Central memory CD8-positive, alpha-beta T cell (primary cell): Measurements from ENCODE around the gene SLC22A16.

ENCODE experiments used
- ATAC-seq: fragments of 150-1000 bp; cut with Tn5 transposase; replicated peaks from 2 replicates; pipeline ENCODE4 v1.10.0; 2022; ENCODE audit warnings: mild to moderate bottlenecking, moderate FRiP score, moderate number of reproducible peaks; ENCODE audit not compliant: poor library complexity, severe bottlenecking; ENCODE audit errors: extremely low read depth
- DNase-seq, 2 donors: peaks; one replicate each; pipeline ENCODE4 v3.0.0; 2021; ENCODE audit warnings: low spot score in 2 of 2
- H3K27ac Mint-ChIP-seq: one replicate; pipeline ENCODE4 v1.8.0; 2022; ENCODE audit warnings: low read depth, mild to moderate bottlenecking, moderate library complexity, mixed read lengths
- H3K27me3 Mint-ChIP-seq: one replicate; pipeline ENCODE4 v1.8.0; 2022; ENCODE audit warnings: mixed read lengths
- H3K36me3 Mint-ChIP-seq: one replicate; pipeline ENCODE4 v1.8.0; 2022; ENCODE audit warnings: mild to moderate bottlenecking, moderate library complexity, mixed read lengths; ENCODE audit not compliant: insufficient read depth
- H3K4me1 Mint-ChIP-seq: one replicate; pipeline ENCODE4 v1.8.0; 2022; ENCODE audit warnings: mixed read lengths
- H3K4me3 Mint-ChIP-seq: one replicate; pipeline ENCODE4 v1.8.0; 2022; ENCODE audit warnings: mild to moderate bottlenecking, moderate library complexity, mixed read lengths
- H3K9me3 Mint-ChIP-seq: one replicate; pipeline ENCODE4 v1.8.0; 2022; ENCODE audit warnings: mixed read lengths

SLC22A16 gene

DNA sequence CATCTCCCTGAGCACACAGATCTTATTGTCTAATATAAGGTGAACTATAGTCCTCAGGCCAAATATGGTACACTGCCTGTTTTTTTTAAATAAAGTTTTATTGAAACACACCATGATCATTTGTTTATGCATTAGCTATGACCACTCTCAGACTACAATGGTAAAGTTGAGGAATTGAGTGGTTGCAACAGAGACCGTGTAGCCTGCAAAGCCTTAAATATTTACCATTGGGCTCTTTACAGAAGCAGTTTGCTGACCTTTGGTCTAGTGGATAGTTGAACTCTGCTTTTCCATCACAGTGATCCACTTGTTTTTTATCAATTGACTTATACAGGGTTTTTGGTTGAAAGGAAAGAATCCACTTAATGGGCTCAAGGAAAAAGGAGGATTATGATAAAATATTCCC, 91.0 kb downstream of the SLC22A16 start:
- DNase-seq (no peak), ATAC-seq (no peak)
- Mint-ChIP-seq H3K9me3 (no peaks in the 10 kb centered on the region), H3K4me3 (no peak overlapping the region), H3K36me3 (no peaks in the 10 kb centered on the region), H3K4me1 (peaks cover 6% of the 10 kb centered on the region), H3K27me3 (peaks cover 14% of the 10 kb centered on the region), H3K27ac (no peak overlapping the region)

DNA sequence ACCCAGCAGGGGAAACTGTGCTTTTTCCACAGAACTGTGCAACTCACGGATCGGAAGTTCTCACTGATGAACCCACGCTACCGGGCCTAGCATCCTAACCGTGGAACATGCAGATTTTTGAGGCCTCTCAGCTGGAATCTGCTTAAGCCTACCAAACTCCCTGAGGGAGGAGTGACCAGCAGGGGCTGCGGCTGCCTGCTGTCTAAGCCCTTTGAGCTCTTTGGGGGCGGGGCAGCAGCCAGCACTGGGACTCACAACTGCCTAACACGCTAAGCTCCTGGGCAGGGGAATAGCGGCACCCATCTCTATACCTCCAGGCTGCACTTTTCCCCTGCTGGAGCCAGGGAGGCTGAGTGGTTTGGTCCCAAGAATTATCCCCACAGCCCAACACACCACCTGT, 97.9 kb downstream of the SLC22A16 start:
- DNase-seq (no peak), ATAC-seq (no peak)
- Mint-ChIP-seq H3K27ac (no peak overlapping the region), H3K9me3 (no peaks in the 10 kb centered on the region), H3K36me3 (no peaks in the 10 kb centered on the region), H3K4me1 (no peaks in the 10 kb centered on the region), H3K27me3 (peaks cover 44% of the 10 kb centered on the region), H3K4me3 (no peak overlapping the region)
